ENCODE results near the gene FBLN1.
"Not testable (repeated sequence)": the region's sequence is repeated elsewhere in the genome, so short reads cannot be mapped to it uniquely, and the experiment has no call there.

Gene FBLN1

DNA sequence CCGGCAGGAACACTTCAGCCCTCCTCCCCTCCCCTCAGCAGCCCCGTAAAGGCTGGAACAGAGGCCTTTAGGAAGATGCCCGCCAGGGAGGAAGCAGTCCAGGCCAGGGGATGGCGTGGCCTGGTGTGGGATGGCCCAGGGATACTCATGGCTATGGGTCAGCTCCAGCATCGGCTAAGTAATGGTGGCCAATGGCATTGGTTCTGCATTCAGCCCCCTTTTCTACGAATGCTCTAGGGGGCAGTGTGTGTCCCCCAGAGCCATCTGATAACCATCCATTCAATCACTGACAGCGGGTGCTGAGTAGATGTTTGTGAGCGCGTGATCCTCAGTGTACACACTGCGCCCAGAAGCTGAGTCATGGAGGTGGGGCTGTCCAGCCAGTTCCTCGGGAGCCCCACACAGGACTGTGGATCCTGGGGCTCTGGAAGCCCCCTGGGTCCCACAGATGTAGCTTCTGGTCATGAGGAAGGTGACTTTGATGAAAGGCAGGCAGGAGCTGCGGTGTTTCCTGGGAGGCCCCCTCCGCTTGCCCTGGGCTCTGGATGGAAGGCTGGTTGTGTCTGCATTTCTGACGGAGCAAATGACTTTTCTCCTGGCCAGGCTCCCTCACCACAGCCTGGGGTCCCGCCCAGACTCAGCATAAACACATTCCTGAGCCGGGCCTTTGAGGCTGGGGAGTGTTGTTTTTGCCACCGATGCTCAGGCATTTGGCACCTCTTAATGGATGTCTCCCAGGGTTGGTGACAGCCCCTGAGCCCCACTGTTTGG, 46.5 kb downstream of the FBLN1 start:
- peak; percentile 91 for DNase-seq

DNA sequence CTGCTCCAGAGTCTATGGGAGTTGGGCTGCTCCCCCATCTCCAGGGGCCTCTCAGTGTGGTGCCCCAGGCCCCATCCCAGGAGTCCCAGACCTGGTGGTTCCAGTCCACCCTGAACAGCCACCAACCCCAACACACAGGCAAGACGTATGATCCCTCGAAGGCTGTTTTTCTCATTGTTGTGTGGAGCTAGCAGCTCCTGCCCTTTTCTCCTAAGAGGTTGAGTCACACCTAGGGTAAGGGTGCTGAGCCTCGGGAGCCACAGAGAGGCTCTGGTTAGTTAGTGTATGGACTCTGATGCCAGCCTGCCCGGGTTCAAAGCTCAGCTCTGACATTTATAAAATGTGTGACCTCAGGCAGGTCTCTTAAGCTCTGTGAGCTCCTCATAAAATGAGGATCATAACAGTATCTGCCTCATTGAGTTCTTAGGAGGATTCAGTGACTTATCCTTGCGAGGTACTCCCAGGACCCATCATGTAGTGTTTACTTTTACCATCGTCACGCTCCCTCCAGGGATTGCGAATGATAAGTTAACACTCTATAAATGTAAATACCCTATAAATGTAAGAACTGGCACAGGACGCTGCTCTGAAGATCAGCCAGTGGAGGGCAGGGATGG, 47.2 kb downstream of the FBLN1 start:
- DNase-seq: no peak

DNA sequence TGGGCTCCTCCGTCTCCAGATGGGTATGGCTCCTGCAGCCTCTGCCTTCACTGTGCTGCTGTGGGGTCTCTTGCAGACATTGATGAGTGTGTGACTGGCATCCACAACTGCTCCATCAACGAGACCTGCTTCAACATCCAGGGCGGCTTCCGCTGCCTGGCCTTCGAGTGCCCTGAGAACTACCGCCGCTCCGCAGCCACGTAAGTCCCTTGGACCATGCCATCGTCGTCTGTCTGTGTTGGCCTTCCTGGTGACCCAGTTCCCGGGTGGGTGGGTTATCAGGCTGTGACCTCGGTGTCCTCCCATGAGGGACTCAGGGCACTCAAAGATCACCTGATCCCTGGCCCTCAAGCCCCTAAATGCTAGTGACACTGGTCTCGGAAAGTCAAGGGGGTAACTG, 47.7 kb downstream of the FBLN1 start:
- DNase-seq: no peak

DNA sequence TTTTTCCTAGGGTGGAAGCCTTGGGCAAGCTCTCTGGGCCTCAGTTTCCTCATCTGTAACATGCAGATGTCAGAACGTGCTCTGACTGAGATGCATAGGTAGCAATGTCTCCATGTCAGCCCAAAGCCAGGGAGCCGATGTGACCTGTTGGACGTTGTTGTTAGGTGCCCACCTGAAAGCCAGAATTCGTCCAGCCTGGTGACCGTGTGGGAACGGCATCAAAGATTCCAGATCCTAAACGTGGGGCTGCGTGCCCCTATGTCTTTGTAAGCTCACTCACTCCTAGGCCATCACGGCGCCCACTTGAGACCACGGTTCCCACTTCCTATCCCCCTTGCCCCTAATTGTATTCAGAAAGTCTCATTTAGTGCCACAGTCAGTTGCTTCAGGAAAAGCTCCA, 48.2 kb downstream of the FBLN1 start:
- no peak for DNase-seq

DNA sequence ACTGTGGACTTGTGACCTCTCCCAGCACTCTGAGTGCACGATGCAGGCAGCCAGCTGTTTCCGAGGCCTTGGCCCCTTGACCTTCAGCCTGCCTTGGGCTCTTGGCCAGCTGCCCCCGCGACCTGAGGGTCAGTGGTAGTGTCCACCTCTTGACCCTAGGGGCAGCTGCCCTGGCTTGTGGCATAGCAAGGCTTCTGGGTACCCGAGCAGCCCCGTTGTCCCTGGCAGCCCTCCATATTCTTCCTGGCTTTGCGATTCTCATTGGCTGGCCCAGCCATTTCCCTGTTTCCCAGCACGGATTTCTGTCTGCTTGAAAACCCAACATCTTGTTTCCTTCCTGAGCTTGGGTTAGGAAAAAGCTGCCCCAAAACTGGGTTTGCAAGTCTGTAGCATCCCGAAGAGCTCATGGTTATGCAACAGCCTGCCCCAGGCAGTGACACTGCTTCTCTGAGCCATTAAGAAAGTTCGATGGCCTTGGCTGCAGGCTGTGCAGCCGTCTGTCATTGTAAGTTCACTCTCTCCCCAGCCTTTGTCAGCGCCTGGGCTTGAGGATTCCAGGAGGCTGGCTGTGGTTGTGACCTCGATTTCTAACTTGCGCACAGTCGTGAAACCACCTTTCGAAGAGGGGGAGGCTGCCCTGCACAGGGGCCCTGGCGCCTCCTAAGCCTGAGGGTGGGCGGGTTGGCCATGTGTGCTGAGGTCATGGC, 48.8 kb downstream of the FBLN1 start:
- peak; percentile 48 for DNase-seq

DNA sequence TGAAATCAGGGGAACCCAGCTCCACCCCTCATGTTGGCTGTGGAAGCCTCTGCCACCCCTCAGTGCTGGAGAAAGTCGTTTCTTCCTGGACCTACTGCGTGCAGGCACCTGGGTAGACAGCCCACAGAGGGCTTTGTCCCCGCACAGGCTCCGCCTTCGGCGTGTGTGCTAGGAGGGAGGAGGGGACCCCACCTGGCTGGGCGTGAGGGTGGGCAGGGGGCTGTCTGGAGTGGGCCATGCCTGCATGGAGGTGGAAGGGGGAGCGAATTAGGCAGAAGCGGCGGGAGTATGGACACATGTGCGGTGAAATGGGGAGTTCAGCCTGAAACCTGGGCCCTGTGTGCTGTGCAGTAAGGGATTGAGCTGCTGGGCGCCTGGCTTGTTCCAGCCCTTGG, 49.3 kb downstream of the FBLN1 start:
- DNase-seq: no peak

DNA sequence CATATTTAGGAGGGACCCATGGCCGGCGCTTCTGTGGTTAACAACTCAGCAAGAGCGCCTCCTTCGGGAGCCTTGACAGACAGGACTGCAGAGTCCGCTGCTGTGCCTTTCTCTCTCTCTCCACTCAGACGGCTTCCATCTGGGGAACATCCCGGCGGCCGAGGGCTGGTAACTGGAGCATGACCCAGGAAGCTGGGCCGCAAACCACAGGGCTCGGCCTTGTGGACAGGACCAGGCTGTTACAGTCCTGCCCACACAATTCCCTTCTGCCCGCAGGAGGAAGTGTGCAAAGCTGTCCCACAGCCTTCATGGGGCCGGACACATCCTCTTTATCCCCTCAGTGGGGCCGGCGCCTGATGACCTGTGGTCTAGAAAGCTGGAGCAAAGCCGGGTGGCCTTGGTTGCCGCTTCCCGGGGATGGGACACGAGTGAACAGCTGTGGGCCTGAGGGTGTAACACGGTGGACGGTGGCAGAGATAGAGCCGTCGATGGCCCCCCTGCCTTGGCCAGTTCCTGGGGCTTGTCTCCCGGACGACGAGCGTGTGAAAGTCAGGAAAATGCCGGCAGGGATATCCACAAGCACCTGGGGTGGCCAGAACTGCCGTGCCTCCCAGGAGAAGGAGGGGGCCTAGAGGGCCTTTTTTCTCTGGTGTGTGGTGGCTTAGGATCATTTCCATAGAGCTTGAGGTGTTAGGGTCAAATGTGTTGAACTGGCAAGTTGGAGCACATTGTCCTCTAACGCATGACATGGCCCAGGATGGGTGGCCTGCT, 50.1 kb downstream of the FBLN1 start:
- DNase-seq: peak; percentile 77

DNA sequence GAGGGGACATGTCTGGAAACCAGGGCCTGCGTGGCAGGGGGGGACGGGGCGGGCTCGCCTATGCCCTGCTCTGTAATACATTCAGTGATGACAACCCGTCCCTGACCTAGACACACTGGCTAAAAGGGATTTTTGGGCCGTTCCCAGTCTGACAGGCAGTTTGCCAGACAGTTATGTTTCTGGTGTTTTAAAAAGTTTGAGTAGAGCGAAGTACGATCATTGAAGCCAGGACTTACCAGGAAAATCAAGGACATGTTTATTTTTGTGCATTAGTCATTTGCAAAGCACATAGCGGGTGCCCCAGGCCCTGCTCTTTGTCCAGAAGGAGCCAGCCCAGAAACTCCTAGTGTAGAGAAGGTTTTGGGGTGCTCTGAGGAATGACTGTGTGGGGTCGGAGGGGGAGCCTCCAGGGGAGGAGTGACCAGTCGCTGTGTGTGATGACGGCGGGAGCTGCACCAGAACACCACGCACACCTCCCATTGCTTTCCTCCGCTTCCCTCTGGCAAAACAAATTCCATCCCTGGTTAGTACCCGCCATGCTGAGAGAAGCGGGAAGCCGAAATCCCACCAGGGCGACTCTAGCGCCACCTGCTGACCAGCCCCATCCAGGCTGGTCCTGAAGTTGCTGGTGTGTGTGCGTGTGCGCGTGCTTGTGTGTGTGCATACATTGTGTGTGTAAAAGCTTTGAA, 50.8 kb downstream of the FBLN1 start:
- peak; percentile 93 for DNase-seq

DNA sequence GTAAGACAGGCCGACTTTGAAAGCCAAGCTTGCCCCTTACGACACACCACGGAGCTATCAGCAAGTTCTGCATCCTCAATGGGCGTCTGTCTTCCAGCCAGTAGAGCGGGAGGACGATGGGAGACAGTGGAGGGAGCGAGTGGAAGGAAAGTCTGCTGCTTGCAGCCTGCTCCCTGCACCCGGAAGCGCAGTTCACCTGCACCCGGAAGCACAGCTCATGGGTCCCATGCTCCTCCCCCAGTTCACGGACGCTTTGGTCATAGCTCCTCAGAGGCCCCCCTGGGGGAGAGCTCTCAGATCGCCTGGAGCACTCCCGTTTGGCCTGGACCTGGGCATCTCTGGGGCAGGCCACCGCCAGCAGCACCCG, 51.3 kb downstream of the FBLN1 start:
- no peak for DNase-seq

DNA sequence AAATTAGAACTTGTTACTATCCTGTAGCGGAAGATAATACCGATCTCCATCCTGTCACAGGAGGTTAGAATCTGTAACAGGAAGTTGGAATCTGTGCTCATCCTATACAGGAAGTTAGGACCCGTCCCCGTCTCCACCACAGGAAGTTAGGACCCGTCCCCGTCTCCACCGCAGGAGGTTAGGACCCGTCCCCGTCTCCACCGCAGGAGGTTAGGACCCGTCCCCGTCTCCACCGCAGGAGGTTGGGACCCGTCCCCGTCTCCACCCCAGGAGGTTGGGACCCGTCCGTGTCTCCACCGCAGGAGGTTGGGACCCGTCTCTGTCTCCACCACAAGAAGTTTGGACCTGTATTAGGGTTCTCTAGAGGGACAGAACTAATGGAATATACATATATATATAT, 52.2 kb downstream of the FBLN1 start:
- DNase-seq: no peak

DNA sequence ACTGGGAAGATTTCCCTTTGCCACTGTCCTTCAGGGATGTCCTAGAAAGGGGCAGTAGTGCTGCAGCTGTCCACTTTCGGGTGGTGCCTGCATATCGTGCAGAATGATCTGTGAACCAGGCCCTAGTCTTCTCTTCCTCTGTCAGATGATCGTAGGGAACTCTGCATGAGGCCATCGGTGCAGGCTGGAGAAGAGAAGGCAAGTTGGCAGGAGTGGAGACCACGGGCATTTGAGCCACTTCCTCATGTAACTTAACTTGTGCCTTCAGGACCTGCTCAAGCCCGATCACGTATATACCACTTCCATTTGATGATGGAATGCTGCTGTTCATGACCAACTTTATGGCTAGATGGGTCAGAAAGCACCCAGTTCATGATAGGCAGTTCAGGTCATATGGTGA, 55.2 kb downstream of the FBLN1 start:
- not testable (repeated sequence) for DNase-seq

DNA sequence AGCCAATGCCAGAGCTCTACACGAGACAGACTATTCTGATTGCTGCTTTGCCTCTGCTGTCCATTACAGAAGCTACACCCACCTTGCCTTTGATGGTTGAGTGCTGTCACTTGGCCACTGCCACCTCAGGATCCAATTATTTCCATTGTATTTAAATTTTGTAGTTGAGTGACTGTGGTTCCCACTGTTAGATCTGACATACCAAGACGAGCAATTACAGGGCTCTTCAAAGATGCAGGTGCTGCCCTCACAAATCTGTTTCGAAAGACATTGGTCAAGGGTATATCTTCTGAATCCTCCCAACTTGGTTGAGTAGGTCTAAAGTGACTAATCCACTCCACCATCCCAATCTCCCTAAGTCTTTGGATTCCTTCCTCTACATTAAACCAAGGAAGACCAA, 57.4 kb downstream of the FBLN1 start:
- DNase-seq: not testable (repeated sequence)

DNA sequence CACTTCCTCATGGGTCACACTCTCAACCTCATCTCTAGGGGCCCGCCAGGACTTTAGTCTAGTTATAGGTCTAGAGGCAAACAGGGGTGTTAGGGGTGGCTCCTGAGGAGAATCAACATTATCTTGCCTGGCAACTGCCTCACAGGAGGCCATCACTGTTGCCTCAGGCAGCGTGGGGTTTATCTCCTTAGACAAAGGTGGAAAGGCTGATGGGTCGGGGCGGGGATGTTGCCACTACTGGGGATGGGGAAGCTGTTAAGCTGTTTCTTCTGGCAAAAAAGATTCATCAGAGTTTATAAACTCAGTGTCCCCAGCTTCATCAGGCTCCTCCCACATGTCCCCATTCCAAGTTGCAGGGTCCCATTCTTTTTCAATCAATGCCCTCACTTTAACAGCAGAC, 58.1 kb downstream of the FBLN1 start:
- DNase-seq: not testable (repeated sequence)

DNA sequence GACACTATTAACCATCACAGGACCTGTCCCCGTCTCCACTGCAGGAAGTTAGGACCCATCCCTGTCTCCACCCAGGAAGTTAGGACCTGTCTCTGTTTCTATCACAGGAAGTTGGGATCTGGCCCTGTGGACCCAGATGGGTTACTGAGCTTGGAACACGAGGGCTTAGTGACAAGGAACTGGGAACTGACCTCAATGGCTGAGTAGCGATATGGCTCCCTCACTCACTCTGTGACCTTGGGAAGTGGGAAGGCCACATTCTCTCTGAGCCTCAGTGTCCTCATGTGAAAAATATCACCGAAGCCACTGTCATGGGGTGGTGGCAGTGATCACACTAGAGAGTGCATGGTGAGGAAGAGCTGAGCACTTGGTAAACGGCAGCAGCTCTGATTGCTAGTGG, 59.4 kb downstream of the FBLN1 start:
- no peak for DNase-seq

DNA sequence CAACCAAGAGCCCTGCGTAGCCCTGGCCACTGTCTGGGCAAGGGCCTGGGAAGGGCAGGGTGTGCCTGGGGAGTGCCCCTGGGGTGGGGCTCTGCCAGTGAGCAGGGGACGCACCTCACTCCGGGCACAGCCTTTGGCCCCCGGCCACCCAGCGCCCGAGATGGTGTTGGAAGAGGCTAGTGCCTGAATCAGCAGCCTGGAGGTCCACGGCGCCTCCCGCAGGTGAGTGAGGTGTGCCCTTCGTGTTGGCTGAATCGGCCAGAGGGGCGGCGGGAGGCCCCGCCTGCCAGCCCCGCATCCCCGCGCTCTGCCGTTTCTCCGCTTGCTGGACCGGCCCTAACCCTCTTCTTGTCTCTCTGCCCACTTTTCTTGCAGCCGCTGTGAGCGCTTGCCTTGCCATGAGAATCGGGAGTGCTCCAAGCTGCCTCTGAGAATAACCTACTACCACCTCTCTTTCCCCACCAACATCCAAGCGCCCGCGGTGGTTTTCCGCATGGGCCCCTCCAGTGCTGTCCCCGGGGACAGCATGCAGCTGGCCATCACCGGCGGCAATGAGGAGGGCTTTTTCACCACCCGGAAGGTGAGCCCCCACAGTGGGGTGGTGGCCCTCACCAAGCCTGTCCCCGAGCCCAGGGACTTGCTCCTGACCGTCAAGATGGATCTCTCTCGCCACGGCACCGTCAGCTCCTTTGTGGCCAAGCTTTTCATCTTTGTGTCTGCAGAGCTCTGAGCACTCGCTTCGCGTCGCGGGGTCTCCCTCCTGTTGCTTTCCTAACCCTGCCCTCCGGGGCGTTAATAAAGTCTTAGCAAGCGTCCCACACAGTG, 60.1 kb downstream of the FBLN1 start:
- DNase-seq: no peak

DNA sequence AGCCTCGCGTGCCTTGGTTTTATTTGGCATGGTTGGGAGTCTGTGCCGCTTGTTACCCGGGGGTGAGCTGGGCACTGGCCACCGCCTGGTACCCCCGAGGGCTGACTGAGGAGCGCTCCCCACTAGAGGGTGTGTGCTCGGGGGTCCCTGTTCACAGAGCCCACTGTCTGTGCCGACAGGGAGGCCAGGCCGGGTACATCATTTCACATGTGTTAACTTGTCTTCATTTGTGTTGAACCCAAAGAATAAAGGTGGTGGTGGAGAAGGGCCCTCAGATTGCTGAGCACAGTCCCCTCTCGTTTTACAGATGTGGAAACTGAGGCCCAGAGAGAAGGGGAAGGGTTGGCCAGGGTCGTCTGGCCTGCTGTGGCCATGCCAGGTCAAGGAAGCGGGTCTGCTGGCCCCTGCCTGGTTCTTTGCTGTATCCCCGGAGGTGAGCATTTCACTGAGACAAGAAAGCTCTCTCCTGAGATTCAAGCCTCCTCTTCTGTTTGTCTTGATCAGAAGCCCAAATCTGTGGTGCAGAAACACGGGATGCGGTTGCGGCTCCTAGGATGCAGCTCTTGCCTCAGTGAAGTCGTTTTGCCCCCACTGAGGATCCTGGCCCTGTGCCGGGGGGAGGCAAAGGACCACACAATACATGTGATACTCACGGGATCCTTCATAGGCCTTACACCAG, 60.8 kb downstream of the FBLN1 start:
- DNase-seq: no peak

DNA sequence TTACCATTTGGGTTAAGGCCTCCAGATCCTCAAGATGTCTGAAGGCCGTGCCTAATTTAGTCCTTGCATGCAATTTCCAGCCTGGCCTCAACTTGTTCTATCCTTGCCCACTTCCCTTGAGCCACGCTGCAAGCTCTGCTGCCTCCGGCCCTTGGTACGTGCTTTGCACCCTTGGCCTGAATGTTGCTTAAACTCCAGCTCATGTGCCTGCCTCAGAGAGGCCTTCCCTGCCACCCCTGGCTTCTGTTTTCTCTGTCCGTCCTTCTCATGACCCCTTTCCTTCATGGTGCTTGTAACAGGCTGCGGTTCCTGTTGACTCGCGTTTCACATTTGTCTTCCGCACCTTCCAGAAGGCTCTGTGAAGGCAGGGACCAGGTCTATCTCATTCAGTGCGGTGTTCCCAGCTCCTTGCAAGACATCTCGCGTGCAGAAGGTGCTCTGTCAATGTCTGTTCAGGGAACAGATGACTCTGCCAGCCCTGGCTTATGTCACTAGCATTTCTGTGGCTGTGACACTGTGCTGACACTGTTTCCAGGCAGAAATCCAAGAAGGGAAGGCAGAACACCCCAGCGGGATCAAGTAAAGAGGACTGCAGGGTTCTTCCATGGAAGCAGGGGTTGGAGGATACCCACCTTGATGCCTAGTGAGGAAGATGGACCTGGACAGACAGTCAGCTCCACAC, 61.8 kb downstream of the FBLN1 start:
- no peak for DNase-seq

DNA sequence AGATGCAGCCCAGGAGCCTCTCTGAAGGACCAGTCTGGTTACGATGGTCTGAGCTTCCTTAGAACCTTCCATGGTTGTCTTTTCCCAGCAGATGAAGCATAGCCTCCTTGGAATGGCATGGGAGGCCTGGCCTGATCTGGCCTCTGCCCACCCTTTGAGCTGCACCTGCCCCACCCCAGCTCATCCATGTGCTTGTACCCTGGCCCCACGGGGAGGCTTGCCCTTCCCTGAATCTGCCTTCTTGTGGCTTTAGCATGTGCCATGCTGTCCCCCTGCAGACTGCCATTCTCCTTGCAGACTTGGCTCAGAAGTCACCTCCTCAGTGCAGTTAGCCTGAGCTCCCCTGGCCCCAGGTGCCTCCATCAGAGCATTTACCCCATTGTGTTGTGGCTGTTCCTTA, 62.5 kb downstream of the FBLN1 start:
- no peak for DNase-seq

DNA sequence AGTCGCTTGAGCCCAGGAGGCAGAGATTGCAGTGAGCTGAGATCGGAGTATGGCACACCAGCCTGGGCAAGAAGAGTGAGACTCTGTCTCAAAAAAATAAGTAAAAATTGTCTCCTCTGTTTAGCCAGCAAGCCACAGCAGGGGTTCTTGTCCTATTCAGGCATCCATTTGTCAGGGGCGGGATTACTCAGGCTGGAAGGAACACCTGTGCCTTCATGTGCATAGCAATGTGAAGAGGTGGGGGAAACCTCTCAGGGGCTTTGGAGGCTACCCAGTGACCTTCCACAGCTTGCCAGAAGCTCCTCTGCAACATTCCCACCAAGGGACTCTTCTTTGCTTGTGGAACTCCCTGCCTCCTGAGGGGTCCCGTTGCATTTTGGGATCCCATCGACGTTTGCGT, 63.3 kb downstream of the FBLN1 start:
- DNase-seq: no peak

DNA sequence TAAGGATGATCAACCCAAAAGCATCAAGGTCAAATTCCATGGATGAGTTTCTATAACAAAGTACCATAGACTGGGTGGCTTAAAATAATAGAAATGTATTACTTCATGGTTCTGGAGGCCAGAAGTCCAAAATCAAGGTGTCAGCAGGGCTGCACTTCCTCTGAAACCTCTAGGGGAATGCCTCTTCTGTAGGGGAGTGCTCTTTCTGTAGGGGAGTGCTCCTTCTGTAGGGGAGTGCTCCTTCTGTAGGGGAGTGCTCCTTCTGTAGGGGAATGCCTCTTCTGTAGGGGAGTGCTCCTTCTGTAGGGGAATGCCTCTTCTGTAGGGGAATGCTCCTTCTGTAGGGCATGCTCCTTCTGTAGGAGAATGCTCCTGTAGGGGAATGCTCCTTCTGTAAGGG, 65.5 kb downstream of the FBLN1 start:
- DNase-seq: no peak

DNA sequence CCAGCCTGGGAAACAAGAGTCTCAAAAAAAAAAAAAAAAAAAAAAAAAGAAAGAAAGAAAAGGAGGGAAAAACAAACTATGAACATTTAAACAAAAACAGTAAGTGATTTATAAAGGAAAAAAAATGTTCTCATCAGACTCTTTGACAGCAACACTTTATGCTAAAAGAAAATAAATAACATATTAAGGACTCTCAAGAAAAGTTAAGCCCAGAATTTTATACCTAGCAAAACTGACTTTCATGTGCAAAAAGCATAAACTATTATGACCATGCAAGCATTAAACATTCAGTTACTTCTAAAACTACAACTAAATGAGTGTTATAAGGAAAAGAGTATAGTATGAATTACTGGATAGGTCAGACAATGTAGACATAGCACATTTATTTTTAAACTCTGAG, 68.4 kb downstream of the FBLN1 start:
- DNase-seq: no peak
